WTC11 (cell line): ENCODE results near the gene FKBP1A.

ENCODE experiments used
- AR ChIP-seq: fragments of 250-450 bp; sonication (Bioruptor Pico); IDR thresholded peaks from 2 replicates; pipeline ENCODE4 v1.9.0; 2021; ENCODE audit warnings: mild to moderate bottlenecking
- CTCF ChIP-seq: fragments of 200-600 bp; IDR thresholded peaks from 2 replicates; pipeline ENCODE4 v1.8.0; 2022; ENCODE audit warnings: antibody characterized with exemption
- ETV6 ChIP-seq: sonication (generic); formaldehyde crosslinking; IDR thresholded peaks from 2 replicates; pipeline ENCODE4 v1.8.1; 2022; ENCODE audit warnings: mild to moderate bottlenecking, missing genetic modification reagents
- HMGXB4 ChIP-seq: sonication (generic); formaldehyde crosslinking; IDR thresholded peaks from 2 replicates; pipeline ENCODE4 v1.8.1; 2023; ENCODE audit warnings: mild to moderate bottlenecking, moderate library complexity, missing genetic modification reagents
- JUN ChIP-seq: sonication (generic); formaldehyde crosslinking; IDR thresholded peaks from 2 replicates; pipeline ENCODE4 v1.8.0; 2023; ENCODE audit warnings: mild to moderate bottlenecking, missing genetic modification reagents
- KAT7 ChIP-seq: sonication (generic); formaldehyde crosslinking; IDR thresholded peaks from 2 replicates; pipeline ENCODE4 v1.8.1; 2023; ENCODE audit warnings: missing genetic modification reagents, mild to moderate bottlenecking, borderline replicate concordance
- PRRX2 ChIP-seq: fragments of 250-450 bp; sonication (Bioruptor Pico); IDR thresholded peaks from 2 replicates; pipeline ENCODE4 v1.8.0; 2021; ENCODE audit warnings: mild to moderate bottlenecking
- SP1 ChIP-seq: sonication (generic); formaldehyde crosslinking; conservative IDR thresholded peaks from 2 replicates; pipeline ENCODE4 v1.8.1; 2022; ENCODE audit warnings: missing genetic modification reagents
- TEAD4 ChIP-seq: sonication (generic); formaldehyde crosslinking; IDR thresholded peaks from 2 replicates; pipeline ENCODE4 v1.8.0; 2022; ENCODE audit warnings: mild to moderate bottlenecking, missing genetic modification reagents
- USF1 ChIP-seq: sonication (generic); formaldehyde crosslinking; IDR thresholded peaks from 2 replicates; pipeline ENCODE4 v1.8.0; 2022; ENCODE audit warnings: mild to moderate bottlenecking, missing genetic modification reagents
- ZNF425 ChIP-seq: fragments of 250-450 bp; sonication (Bioruptor Pico); conservative IDR thresholded peaks from 2 replicates; pipeline ENCODE4 v1.9.0; 2021; ENCODE audit warnings: mild to moderate bottlenecking
- ZSCAN18 ChIP-seq: fragments of 250-450 bp; sonication (Bioruptor Pico); IDR thresholded peaks from 2 replicates; pipeline ENCODE4 v2.1.2; 2022; ENCODE audit warnings: mild to moderate bottlenecking, moderate library complexity

- TF ChIP-seq PRRX2 (CRISPR knock-in tag) (no peak), CTCF (no peak), SP1 (CRISPR knock-in tag) (no peak), USF1 (CRISPR knock-in tag) (no peak), KAT7 (CRISPR knock-in tag) (no peak), ETV6 (CRISPR knock-in tag) (no peak), AR (no peak), ZNF425 (CRISPR knock-in tag) (no peak), TEAD4 (CRISPR knock-in tag) (no peak), JUN (no peak), ZSCAN18 (CRISPR knock-in tag) (no peak), HMGXB4 (CRISPR knock-in tag) (no peak)
Measured at GRCh38 chr20:1436263-1436662, 43.4 kb upstream of the FKBP1A start.
